CD4-positive, alpha-beta T cell treated with Interleukin-2 at 100 ng/mL for 4 hours (primary cell): ENCODE measurements around the gene CLPTM1L.
"Not testable (repeated sequence)": the region's sequence is repeated elsewhere in the genome, so short reads cannot be mapped to it uniquely, and the experiment has no call there.

Experiments used
- DNase-seq: peaks from one replicate; pipeline ENCODE4 v3.0.0-alpha.2; 2020; ENCODE audit warnings: low spot score

The CLPTM1L gene

GRCh38 chr5:1380910-1381309 is 36.0 kb upstream of the CLPTM1L start:
- no peak for DNase-seq

GRCh38 chr5:1380011-1380817 is 35.3 kb upstream of the CLPTM1L start:
- DNase-seq = peak; percentile 57

GRCh38 chr5:1378866-1379659 is 34.2 kb upstream of the CLPTM1L start:
- DNase-seq = no peak

- DNase-seq = no peak
Observed at GRCh38 chr5:1378096-1378495, 33.2 kb upstream of the CLPTM1L start.

- DNase-seq = no peak
Observed at GRCh38 chr5:1376981-1377380, 32.1 kb upstream of the CLPTM1L start.

GRCh38 chr5:1375871-1376810 is 31.2 kb upstream of the CLPTM1L start:
- DNase-seq = no peak

GRCh38 chr5:1374679-1375055 is 29.8 kb upstream of the CLPTM1L start:
- DNase-seq = no peak

GRCh38 chr5:1374030-1374678 is 29.3 kb upstream of the CLPTM1L start:
- DNase-seq = peak; percentile 22

GRCh38 chr5:1371972-1372342 is 27.1 kb upstream of the CLPTM1L start:
- DNase-seq = not testable (repeated sequence)

GRCh38 chr5:1371218-1371971 is 26.5 kb upstream of the CLPTM1L start:
- no peak for DNase-seq

- DNase-seq = no peak
Observed at GRCh38 chr5:1370006-1370405, 25.1 kb upstream of the CLPTM1L start.

GRCh38 chr5:1368756-1369155 is 23.9 kb upstream of the CLPTM1L start:
- DNase-seq = no peak

GRCh38 chr5:1368236-1368635 is 23.3 kb upstream of the CLPTM1L start:
- no peak for DNase-seq

- no peak for DNase-seq
Observed at GRCh38 chr5:1367149-1367548, 22.2 kb upstream of the CLPTM1L start.

GRCh38 chr5:1366514-1366913 is 21.6 kb upstream of the CLPTM1L start:
- DNase-seq = no peak

GRCh38 chr5:1364211-1364610 is 19.3 kb upstream of the CLPTM1L start:
- no peak for DNase-seq

GRCh38 chr5:1363581-1363980 is 18.7 kb upstream of the CLPTM1L start:
- DNase-seq = no peak

GRCh38 chr5:1363160-1363559 is 18.3 kb upstream of the CLPTM1L start:
- DNase-seq = no peak

GRCh38 chr5:1362242-1363015 is 17.5 kb upstream of the CLPTM1L start:
- no peak for DNase-seq

- no peak for DNase-seq
Observed at GRCh38 chr5:1360861-1361260, 16.0 kb upstream of the CLPTM1L start.
